WTC11 (cell line): ENCODE measurements around the gene DGUOK. TPM values are rescaled to one million over a fixed set of nuclear protein-coding genes. Genes with fewer than 3 reads are reported as not detected.

Source experiments
- ATAC-seq: fragments of 200-7000 bp; cut with Tn5 transposase; 2 replicates; pipeline ENCODE4 v1.10.0; 2021; ENCODE audit warnings: mild to moderate bottlenecking, moderate library complexity
- CTCF ChIA-PET: fragments of 300-600 bp; sonication (Branson Sonifier 250); formaldehyde crosslinking; loops from one replicate; lab custom pipeline; 2021; ENCODE audit warnings: antibody characterized with exemption; lab: Charles Lee
- POLR2A ChIA-PET: fragments of 350-600 bp; sonication (Branson Sonifier 250); formaldehyde crosslinking; loops from one replicate; lab custom pipeline; 2021; ENCODE audit warnings: antibody characterized with exemption; lab: Charles Lee
- DNase-seq: peaks from one replicate; pipeline ENCODE4 v3.0.0; 2021; ENCODE audit warnings: low spot score
- H3K27ac Mint-ChIP-seq: 2 replicates; pipeline ENCODE4 v1.8.0; 2021; ENCODE audit warnings: mixed read lengths
- H3K27me3 Mint-ChIP-seq: 2 replicates; pipeline ENCODE4 v1.8.0; 2021; ENCODE audit warnings: low read depth, mild to moderate bottlenecking, moderate library complexity, mixed read lengths
- H3K36me3 Mint-ChIP-seq: 2 replicates; pipeline ENCODE4 v1.8.0; 2021; ENCODE audit warnings: mixed read lengths
- H3K4me1 Mint-ChIP-seq: 2 replicates; pipeline ENCODE4 v1.8.0; 2022; ENCODE audit warnings: mixed read lengths
- H3K4me3 Mint-ChIP-seq: 2 replicates; pipeline ENCODE4 v1.8.0; 2021; ENCODE audit warnings: mild to moderate bottlenecking, moderate library complexity, mixed read lengths
- H3K9me3 Mint-ChIP-seq: 2 replicates; pipeline ENCODE4 v1.8.0; 2021; ENCODE audit warnings: mixed read lengths
- ATF2 ChIP-seq: sonication (generic); formaldehyde crosslinking; IDR thresholded peaks from 2 replicates; pipeline ENCODE4 v1.8.1; 2022; ENCODE audit warnings: low read depth, missing genetic modification reagents, borderline replicate concordance
- CDX4 ChIP-seq: fragments of 250-450 bp; sonication (Bioruptor Pico); IDR thresholded peaks from 2 replicates; pipeline ENCODE4 v1.9.0; 2021; ENCODE audit warnings: moderate library complexity, mild to moderate bottlenecking, inconsistent platforms, borderline replicate concordance
- ERG ChIP-seq: fragments of 250-450 bp; sonication (Bioruptor Pico); IDR thresholded peaks from 2 replicates; pipeline ENCODE4 v1.8.0; 2021; ENCODE audit warnings: mild to moderate bottlenecking
- FOXK1 ChIP-seq: sonication (generic); formaldehyde crosslinking; IDR thresholded peaks from 2 replicates; pipeline ENCODE4 v1.8.0; 2022; ENCODE audit warnings: mild to moderate bottlenecking, moderate library complexity, missing genetic modification reagents
- NR2C2 ChIP-seq: sonication (generic); formaldehyde crosslinking; IDR thresholded peaks from 2 replicates; pipeline ENCODE4 v1.8.0; 2022; ENCODE audit warnings: mild to moderate bottlenecking, missing genetic modification reagents
- USF1 ChIP-seq: sonication (generic); formaldehyde crosslinking; IDR thresholded peaks from 2 replicates; pipeline ENCODE4 v1.8.0; 2022; ENCODE audit warnings: mild to moderate bottlenecking, missing genetic modification reagents
- ZNF121 ChIP-seq: sonication (generic); formaldehyde crosslinking; IDR thresholded peaks from 2 replicates; pipeline ENCODE4 v1.8.0; 2023; ENCODE audit warnings: missing genetic modification reagents
- ZNF281 ChIP-seq: sonication (generic); formaldehyde crosslinking; IDR thresholded peaks from 2 replicates; pipeline ENCODE4 v1.8.0; 2023; ENCODE audit warnings: mild to moderate bottlenecking, missing genetic modification reagents
- total RNA-seq: library from RNA; stranded (reverse); gene quantifications from 3 replicates; pipeline ENCODE4 v1.2.3, GENCODE V29; 2021

DGUOK gene
- total RNA-seq, 1 experiment from 2014 or later, result 105 TPM

GRCh38 chr2:73915437-73915993 is 11.2 kb upstream of the DGUOK start (continued):
- no peak for TF ChIP-seq ZNF281 (CRISPR knock-in tag)

GRCh38 chr2:73916666-73917065 is 10.0 kb upstream of the DGUOK start:
- CTCF ChIA-PET, result interaction anchor here (2.3 kb wide), 1 partner anchor 9 kb away, joined by 9 read pairs; no protein-coding TSS in a partner anchor

GRCh38 chr2:73917296-73917695 is 9.4 kb upstream of the DGUOK start:
- H3K27me3 Mint-ChIP-seq, result peaks cover 25% of the 10 kb centered on the region
- TF ChIP-seq NR2C2 (CRISPR knock-in tag), result no peak
- TF ChIP-seq ERG (CRISPR knock-in tag), result no peak
- no peak for TF ChIP-seq ZNF121 (CRISPR knock-in tag)
- no peak for TF ChIP-seq CDX4 (CRISPR knock-in tag)
- TF ChIP-seq FOXK1 (CRISPR knock-in tag), result no peak
- no peak overlapping the region for H3K27ac Mint-ChIP-seq
- H3K4me3 Mint-ChIP-seq, result no peak overlapping the region
- peaks cover 6% of the 10 kb centered on the region for H3K4me1 Mint-ChIP-seq
- no peaks in the 10 kb centered on the region for H3K9me3 Mint-ChIP-seq
- ATAC-seq, result no peak
- CTCF ChIA-PET, result interaction anchor here (0.6 to 2.3 kb wide), 2 partner anchors 9 to 10 kb away, joined by 3 to 9 read pairs; no protein-coding TSS in a partner anchor
- DNase-seq, result no peak
- no peaks in the 10 kb centered on the region for H3K36me3 Mint-ChIP-seq
- POLR2A ChIA-PET, result no interaction called here

More at GRCh38 chr2:73916666-73917065, 10.0 kb upstream of the DGUOK start:
- POLR2A ChIA-PET, result no interaction called here
- DNase-seq, result no peak
- H3K9me3 Mint-ChIP-seq, result no peaks in the 10 kb centered on the region
- ATAC-seq, result no peak
- H3K36me3 Mint-ChIP-seq, result no peaks in the 10 kb centered on the region
- H3K27ac Mint-ChIP-seq, result no peak overlapping the region
- no peak overlapping the region for H3K4me3 Mint-ChIP-seq
- TF ChIP-seq USF1 (CRISPR knock-in tag), result no peak
- peaks cover 6% of the 10 kb centered on the region for H3K4me1 Mint-ChIP-seq
- peaks cover 25% of the 10 kb centered on the region for H3K27me3 Mint-ChIP-seq

GRCh38 chr2:73917696-73918207 is 8.9 kb upstream of the DGUOK start:
- DNase-seq, result no peak
- Mint-ChIP-seq H3K9me3 (no peaks in the 10 kb centered on the region), H3K27me3 (peaks cover 25% of the 10 kb centered on the region), H3K4me3 (no peak overlapping the region), H3K36me3 (no peaks in the 10 kb centered on the region), H3K27ac (no peak overlapping the region)
- CTCF ChIA-PET, result interaction anchor here (0.6 to 2.3 kb wide), 2 partner anchors 9 to 10 kb away, joined by 3 to 9 read pairs; no protein-coding TSS in a partner anchor
- TF ChIP-seq ATF2 (CRISPR knock-in tag), result no peak
- TF ChIP-seq, all 79 proteins: peak for 0
- peaks cover 6% of the 10 kb centered on the region for H3K4me1 Mint-ChIP-seq
- ATAC-seq, result no peak
- POLR2A ChIA-PET, result no interaction called here
